ENCODE measurements around the gene HNF1B.
"Not testable (repeated sequence)": the region's sequence is repeated elsewhere in the genome, so short reads cannot be mapped to it uniquely, and the experiment has no call there.

HNF1B gene

DNA sequence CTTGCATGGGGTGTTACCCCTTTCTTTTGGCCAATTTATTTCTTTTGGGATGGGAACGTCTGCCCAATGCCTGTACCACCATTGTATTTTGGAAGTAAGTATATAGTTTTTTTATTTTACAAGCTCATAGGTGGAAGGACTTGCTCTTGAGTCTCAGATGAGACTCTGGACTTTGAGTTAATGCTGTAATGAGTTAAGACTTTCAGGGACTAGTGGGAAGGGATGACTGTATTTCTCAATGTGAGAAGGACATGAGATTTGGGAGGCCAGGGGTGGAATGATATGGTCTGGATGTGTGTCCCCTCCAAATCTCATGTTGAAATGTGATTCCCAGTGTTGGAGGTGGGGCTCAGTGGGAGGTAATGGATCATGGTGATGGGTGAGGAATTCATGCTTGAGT lies 49.1 kb downstream of the HNF1B start:
- DNase-seq (ENCODE audit: low read depth), result no peak
- H3K4me3 ChIP-seq (ENCODE audit: low read depth, low read length), result no peak overlapping the region
- TF ChIP-seq, protein P1, sequence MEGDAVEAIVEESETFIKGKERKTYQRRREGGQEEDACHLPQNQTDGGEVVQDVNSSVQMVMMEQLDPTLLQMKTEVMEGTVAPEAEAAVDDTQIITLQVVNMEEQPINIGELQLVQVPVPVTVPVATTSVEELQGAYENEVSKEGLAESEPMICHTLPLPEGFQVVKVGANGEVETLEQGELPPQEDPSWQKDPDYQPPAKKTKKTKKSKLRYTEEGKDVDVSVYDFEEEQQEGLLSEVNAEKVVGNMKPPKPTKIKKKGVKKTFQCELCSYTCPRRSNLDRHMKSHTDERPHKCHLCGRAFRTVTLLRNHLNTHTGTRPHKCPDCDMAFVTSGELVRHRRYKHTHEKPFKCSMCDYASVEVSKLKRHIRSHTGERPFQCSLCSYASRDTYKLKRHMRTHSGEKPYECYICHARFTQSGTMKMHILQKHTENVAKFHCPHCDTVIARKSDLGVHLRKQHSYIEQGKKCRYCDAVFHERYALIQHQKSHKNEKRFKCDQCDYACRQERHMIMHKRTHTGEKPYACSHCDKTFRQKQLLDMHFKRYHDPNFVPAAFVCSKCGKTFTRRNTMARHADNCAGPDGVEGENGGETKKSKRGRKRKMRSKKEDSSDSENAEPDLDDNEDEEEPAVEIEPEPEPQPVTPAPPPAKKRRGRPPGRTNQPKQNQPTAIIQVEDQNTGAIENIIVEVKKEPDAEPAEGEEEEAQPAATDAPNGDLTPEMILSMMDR (IDR thresholded peaks at IDR 0.05; ENCODE audit: control insufficient read depth, extremely low read depth, insufficient read depth), result no peak

DNA sequence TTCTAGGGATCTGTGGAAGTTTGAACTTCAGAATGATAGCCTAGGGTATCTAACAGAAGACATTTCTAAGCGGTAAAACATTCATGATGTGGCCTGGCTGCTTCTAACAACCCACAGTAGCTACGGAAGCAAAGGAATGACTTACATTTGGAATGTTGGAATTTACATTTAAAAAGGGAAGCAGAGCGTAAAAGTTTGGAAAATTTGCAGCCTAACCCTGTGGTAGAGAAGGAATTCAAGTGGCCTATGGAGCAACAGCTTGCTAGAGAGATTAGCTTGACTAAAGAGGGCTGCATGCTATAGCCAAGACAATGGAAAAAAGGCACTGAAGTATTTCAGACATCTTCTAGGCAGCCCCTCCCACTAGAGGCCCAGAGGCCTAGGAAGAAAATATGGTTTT lies 50.1 kb downstream of the HNF1B start:
- H3K4me3 ChIP-seq (ENCODE audit: low read depth, low read length), result no peak overlapping the region
- TF ChIP-seq, protein P1 (IDR thresholded peaks at IDR 0.05; ENCODE audit: control insufficient read depth, extremely low read depth, insufficient read depth), result no peak

GRCh38 chr17:37693328-37693727 lies 51.5 kb downstream of the HNF1B start:
- no peak overlapping the region for H3K4me3 ChIP-seq (ENCODE audit: low read depth, low read length)
- DNase-seq (ENCODE audit: low read depth), result no peak
- TF ChIP-seq, protein P1 (IDR thresholded peaks at IDR 0.05; ENCODE audit: control insufficient read depth, extremely low read depth, insufficient read depth), result no peak

More for the DNA sequence above, 50.1 kb downstream of the HNF1B start:
- no peak for DNase-seq (ENCODE audit: low read depth)

DNA sequence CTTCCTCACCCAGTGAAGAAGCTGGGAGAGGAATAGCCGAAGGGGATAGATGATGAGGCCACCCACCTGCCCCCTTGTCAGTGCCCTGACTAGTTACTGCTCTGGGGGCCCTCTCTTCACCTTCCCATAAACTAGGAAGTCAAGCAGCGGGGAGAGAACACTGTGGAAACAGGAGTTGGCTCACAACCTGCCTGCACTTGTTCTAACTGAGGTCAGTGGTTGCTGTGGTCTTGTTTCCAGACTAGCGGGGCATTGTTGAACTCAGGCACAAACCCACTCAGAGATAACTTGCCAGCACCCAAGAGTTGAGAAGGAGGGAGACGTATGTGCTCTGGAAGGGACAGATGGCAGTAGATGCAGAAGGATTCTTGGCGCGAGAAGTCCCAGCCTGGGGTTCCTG lies 53.1 kb downstream of the HNF1B start:
- TF ChIP-seq, protein P1 (IDR thresholded peaks at IDR 0.05; ENCODE audit: control insufficient read depth, extremely low read depth, insufficient read depth), result no peak

DNA sequence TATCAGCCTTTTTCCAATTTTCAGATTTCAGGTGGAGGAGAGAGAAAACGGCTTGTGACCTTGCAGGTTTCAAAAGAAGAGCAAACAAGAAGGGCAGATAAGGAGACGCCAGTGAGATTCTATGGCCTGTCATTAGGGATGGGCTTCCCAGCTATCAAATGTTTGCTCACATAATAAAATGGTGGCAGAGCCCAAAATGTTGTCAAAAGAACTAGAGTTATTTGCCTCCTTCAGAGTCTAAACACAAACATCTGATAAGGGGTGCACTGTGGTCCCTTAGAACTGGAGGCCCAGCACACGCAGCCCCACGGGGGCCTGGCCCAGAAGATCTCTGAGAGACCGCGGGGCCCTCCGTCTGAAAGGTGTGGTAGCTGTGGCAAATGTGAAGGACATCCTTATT lies 55.5 kb downstream of the HNF1B start:
- TF ChIP-seq, protein P1 (IDR thresholded peaks at IDR 0.05; ENCODE audit: control insufficient read depth, extremely low read depth, insufficient read depth), result no peak
- no peak for DNase-seq (ENCODE audit: low read depth)
- no peak overlapping the region for H3K4me3 ChIP-seq (ENCODE audit: low read depth, low read length)

More for the DNA sequence above, 53.1 kb downstream of the HNF1B start:
- H3K4me3 ChIP-seq (ENCODE audit: low read depth, low read length), result no peak overlapping the region
- DNase-seq (ENCODE audit: low read depth), result no peak

DNA sequence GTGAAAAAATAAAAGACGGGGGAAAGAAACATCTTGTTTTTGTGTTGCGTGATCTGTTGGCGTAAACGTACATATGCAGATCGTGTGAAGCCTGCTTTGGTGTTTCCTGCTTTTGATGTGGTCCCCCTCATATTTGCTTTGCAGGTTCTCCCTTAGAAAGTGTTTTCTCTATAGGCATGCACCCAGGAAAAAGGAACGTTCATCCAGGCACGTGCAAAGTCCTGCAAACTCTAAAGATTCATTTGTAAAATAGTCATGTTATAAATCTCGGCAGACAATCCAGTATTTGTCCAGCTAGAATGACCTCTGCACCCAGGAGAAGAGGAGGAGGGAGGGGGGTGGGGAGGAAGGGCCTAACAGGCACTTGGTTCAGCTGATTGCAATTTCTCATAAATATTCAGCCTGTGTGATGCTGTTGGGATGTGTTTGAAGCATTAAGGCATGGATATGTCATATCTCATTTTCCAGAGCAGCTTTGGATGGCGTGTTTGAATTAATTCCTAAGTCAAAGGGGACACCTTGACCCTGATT lies 61.3 kb downstream of the HNF1B start:
- DNase-seq (ENCODE audit: low read depth), result no peak
- TF ChIP-seq, protein P1 (IDR thresholded peaks at IDR 0.05; ENCODE audit: control insufficient read depth, extremely low read depth, insufficient read depth), result no peak
- no peak overlapping the region for H3K4me3 ChIP-seq (ENCODE audit: low read depth, low read length)

DNA sequence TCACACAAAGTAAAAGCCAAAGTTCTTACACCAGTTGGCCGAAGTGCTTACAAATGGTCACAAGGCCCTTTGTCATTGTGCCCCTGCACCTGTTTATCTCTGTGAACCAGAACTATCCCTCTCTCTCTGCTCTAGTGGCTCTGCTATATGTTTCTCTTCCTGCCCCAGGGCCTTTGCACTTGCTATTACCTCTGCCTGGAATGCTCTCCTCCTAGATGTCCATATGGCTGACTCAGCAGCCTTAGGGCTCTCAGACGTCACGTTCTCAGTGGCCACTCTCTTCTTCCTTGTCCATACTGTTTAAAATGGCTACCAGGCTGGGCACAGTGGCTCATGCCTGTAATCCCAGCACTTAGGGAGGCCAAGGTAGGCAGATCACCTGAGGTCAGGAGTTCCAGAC lies 62.9 kb downstream of the HNF1B start:
- TF ChIP-seq, protein P1 (IDR thresholded peaks at IDR 0.05; ENCODE audit: control insufficient read depth, extremely low read depth, insufficient read depth), result no peak
- DNase-seq (ENCODE audit: low read depth), result no peak
- H3K4me3 ChIP-seq (ENCODE audit: low read depth, low read length), result no peak overlapping the region

- not testable (repeated sequence) for DNase-seq (ENCODE audit: low read depth); H3K4me3 ChIP-seq (ENCODE audit: low read depth, low read length)
These were observed 64.9 kb downstream of the HNF1B start for GRCh38 chr17:37679995-37680394.

All from LNCaP clone FGC (cell line).